ENCODE data around the gene LRMDA. TPM values are rescaled to one million over a fixed set of nuclear protein-coding genes. Genes with fewer than 3 reads are reported as not detected.

The LRMDA gene
- total RNA-seq, 1 donor = under 0.01 TPM

- no peak overlapping the region for H3K4me3 ChIP-seq (ENCODE audit: low read depth, low read length)
- DNase-seq (ENCODE audit: low read depth) = no peak
- TF ChIP-seq CTCF (IDR thresholded peaks at IDR 0.05; ENCODE audit: insufficient read depth, low read depth, low read length) = no peak
These were observed 1112.2 kb downstream of the LRMDA start for GRCh38 chr10:76543655-76544054.

GRCh38 chr10:76544789-76545188, 1113.4 kb downstream of the LRMDA start:
- no peak overlapping the region for H3K4me3 ChIP-seq (ENCODE audit: low read depth, low read length)
- DNase-seq (ENCODE audit: low read depth) = no peak
- no peak for TF ChIP-seq CTCF (IDR thresholded peaks at IDR 0.05; ENCODE audit: insufficient read depth, low read depth, low read length)

GRCh38 chr10:76546411-76546810, 1115.0 kb downstream of the LRMDA start:
- TF ChIP-seq CTCF (IDR thresholded peaks at IDR 0.05; ENCODE audit: insufficient read depth, low read depth, low read length) = no peak
- no peak for DNase-seq (ENCODE audit: low read depth)
- no peak overlapping the region for H3K4me3 ChIP-seq (ENCODE audit: low read depth, low read length)

- peak; percentile 88 for DNase-seq (ENCODE audit: low read depth)
- peak; percentile 79 for TF ChIP-seq CTCF (IDR thresholded peaks at IDR 0.05; ENCODE audit: insufficient read depth, low read depth, low read length)
- no peak overlapping the region for H3K4me3 ChIP-seq (ENCODE audit: low read depth, low read length)
These were observed 1116.0 kb downstream of the LRMDA start for GRCh38 chr10:76547352-76547972.

GRCh38 chr10:76548716-76549115, 1117.3 kb downstream of the LRMDA start:
- no peak for DNase-seq (ENCODE audit: low read depth)
- no peak overlapping the region for H3K4me3 ChIP-seq (ENCODE audit: low read depth, low read length)
- no peak for TF ChIP-seq CTCF (IDR thresholded peaks at IDR 0.05; ENCODE audit: insufficient read depth, low read depth, low read length)

GRCh38 chr10:76549171-76549570, 1117.7 kb downstream of the LRMDA start:
- no peak for TF ChIP-seq CTCF (IDR thresholded peaks at IDR 0.05; ENCODE audit: insufficient read depth, low read depth, low read length)
- DNase-seq (ENCODE audit: low read depth) = no peak
- H3K4me3 ChIP-seq (ENCODE audit: low read depth, low read length) = no peak overlapping the region

- peak; percentile 97 for DNase-seq (ENCODE audit: low read depth)
- no peak for TF ChIP-seq CTCF (IDR thresholded peaks at IDR 0.05; ENCODE audit: insufficient read depth, low read depth, low read length)
- H3K4me3 ChIP-seq (ENCODE audit: low read depth, low read length) = no peak overlapping the region
These were observed 1119.4 kb downstream of the LRMDA start for GRCh38 chr10:76550806-76551205.

Measured in fibroblast of villous mesenchyme (primary cell).